Mesodermal cell (in vitro differentiated cells): ENCODE measurements around the gene GPHN.

ENCODE experiments used
- H3K27ac ChIP-seq: 2 replicates; pipeline ENCODE4 v1.7.0; 2013; ENCODE audit warnings: mild to moderate bottlenecking, low read depth, low read length, moderate library complexity; ENCODE audit not compliant: severe bottlenecking
- H3K36me3 ChIP-seq: 2 replicates; pipeline ENCODE4 v1.7.1; 2013; ENCODE audit warnings: mild to moderate bottlenecking, low read length, moderate library complexity; ENCODE audit not compliant: control insufficient read depth, insufficient read depth
- H3K4me1 ChIP-seq: one replicate; pipeline ENCODE4 v1.7.1; 2013; ENCODE audit warnings: mild to moderate bottlenecking, low read length; ENCODE audit not compliant: insufficient read depth, control insufficient read depth, poor library complexity, severe bottlenecking
- H3K4me3 ChIP-seq: 2 replicates; pipeline ENCODE4 v1.7.0; 2013; ENCODE audit warnings: low read length, control low read depth, mild to moderate bottlenecking; ENCODE audit not compliant: insufficient read depth, poor library complexity, severe bottlenecking; ENCODE audit errors: extremely low read depth
- H3K9me3 ChIP-seq: 2 replicates; pipeline ENCODE4 v1.7.1; 2013; ENCODE audit warnings: mild to moderate bottlenecking, low read length, moderate library complexity; ENCODE audit not compliant: control insufficient read depth
- WGBS, 2 experiments: methylation state at CpG; one replicate each; pipeline ENCODE4 v1.1.5; 2013; ENCODE audit warnings: missing lambda C conversion rate in 2 of 2; ENCODE audit not compliant: insufficient coverage in 2 of 2; 5-methylcytosine and 5-hydroxymethylcytosine counted together

The GPHN gene

GRCh38 chr14:66485029-66485428 lies 22.9 kb upstream of the GPHN start:
- Histone ChIP-seq H3K4me1 (no peaks in the 10 kb centered on the region), H3K9me3 (no peaks in the 10 kb centered on the region)

DNA sequence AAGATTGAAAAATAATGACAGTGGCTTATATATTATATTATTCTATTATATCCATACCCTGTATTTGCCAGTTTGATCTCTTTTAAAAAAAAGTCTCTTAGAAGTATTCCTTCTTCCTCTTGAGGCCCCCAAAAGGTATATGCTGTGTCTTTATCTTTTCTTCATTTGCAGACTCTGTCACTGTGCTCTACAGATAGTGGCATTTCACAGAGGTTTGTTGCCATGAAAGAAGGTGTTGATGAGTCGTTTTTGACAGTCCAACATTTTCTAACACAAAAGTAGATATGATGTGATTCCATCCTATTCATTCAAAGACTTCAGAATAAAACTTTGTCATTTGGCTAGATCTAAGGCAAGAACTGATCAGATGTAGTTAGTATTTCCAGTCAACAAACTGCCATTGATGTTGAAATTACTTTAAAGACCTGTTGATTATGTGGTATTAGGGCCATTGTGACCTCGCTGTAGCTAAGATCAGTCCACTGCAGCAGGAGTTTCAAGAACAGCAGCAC lies 22.0 kb upstream of the GPHN start, which contains the start of gene CCDC196:
Gene CCDC196 (plus strand): TSS at position 462 of the 512 bp plus-strand sequence. CDS start 132 bp downstream, outside the sequence.
- no peak within 1 kb of the TSS for H3K27ac ChIP-seq
- no peaks in the 10 kb centered on the region for H3K9me3 ChIP-seq
- H3K4me3 ChIP-seq, result no peak within 1 kb of the TSS
- no CpG with 5 or more reads among the region's 2 CpGs for WGBS, 2 experiments
- no peaks in the 10 kb centered on the region for H3K36me3 ChIP-seq
- H3K4me1 ChIP-seq, result no peaks in the 10 kb centered on the region

More at GRCh38 chr14:66485029-66485428, 22.9 kb upstream of the GPHN start:
- Histone ChIP-seq H3K27ac (no peak overlapping the region), H3K36me3 (no peaks in the 10 kb centered on the region), H3K4me3 (no peak overlapping the region)
- WGBS, 2 experiments, result 94% methylated on average over 2 of the region's 3 CpGs

- no peak overlapping the region for H3K4me3 ChIP-seq
- no peaks in the 10 kb centered on the region for H3K36me3 ChIP-seq
- H3K4me1 ChIP-seq, result no peaks in the 10 kb centered on the region
- no peaks in the 10 kb centered on the region for H3K9me3 ChIP-seq
- H3K27ac ChIP-seq, result no peak overlapping the region
- WGBS, 2 experiments, result 80 to 100% methylated on average over 1 of the region's 2 CpGs
These were observed 20.8 kb upstream of the GPHN start for GRCh38 chr14:66487164-66487563.

- 84 to 86% methylated on average over 2 to 3 of the region's 3 CpGs for WGBS, 2 experiments
- Histone ChIP-seq H3K4me3 (no peak overlapping the region), H3K27ac (no peak overlapping the region), H3K36me3 (no peaks in the 10 kb centered on the region), H3K9me3 (no peaks in the 10 kb centered on the region), H3K4me1 (no peaks in the 10 kb centered on the region)
These were observed 17.5 kb upstream of the GPHN start for GRCh38 chr14:66490143-66491111.

GRCh38 chr14:66493750-66494149 lies 14.2 kb upstream of the GPHN start:
- Histone ChIP-seq H3K4me3 (no peak overlapping the region), H3K4me1 (no peaks in the 10 kb centered on the region), H3K36me3 (no peaks in the 10 kb centered on the region), H3K27ac (no peak overlapping the region), H3K9me3 (no peaks in the 10 kb centered on the region)

- Histone ChIP-seq H3K4me3 (no peak overlapping the region), H3K9me3 (no peaks in the 10 kb centered on the region), H3K27ac (no peak overlapping the region), H3K36me3 (no peaks in the 10 kb centered on the region), H3K4me1 (no peaks in the 10 kb centered on the region)
- no CpG with 5 or more reads among the region's 4 CpGs for WGBS, 2 experiments
These were observed 12.5 kb upstream of the GPHN start for GRCh38 chr14:66495218-66496098.

GRCh38 chr14:66496188-66496807 lies 11.6 kb upstream of the GPHN start:
- Histone ChIP-seq H3K4me3 (no peak overlapping the region), H3K36me3 (no peaks in the 10 kb centered on the region)
- WGBS, 2 experiments, result 92 to 94% methylated on average over 2 to 3 of the region's 4 CpGs

GRCh38 chr14:66496911-66497310 lies 11.0 kb upstream of the GPHN start:
- H3K27ac ChIP-seq, result no peak overlapping the region
- 80 to 86% methylated on average over 1 to 2 of the region's 2 CpGs for WGBS, 2 experiments
- H3K9me3 ChIP-seq, result no peaks in the 10 kb centered on the region
- H3K36me3 ChIP-seq, result no peaks in the 10 kb centered on the region
- H3K4me1 ChIP-seq, result no peaks in the 10 kb centered on the region
- no peak overlapping the region for H3K4me3 ChIP-seq

More at GRCh38 chr14:66496188-66496807, 11.6 kb upstream of the GPHN start:
- no peaks in the 10 kb centered on the region for H3K4me1 ChIP-seq
- no peaks in the 10 kb centered on the region for H3K9me3 ChIP-seq
- H3K27ac ChIP-seq, result no peak overlapping the region

DNA sequence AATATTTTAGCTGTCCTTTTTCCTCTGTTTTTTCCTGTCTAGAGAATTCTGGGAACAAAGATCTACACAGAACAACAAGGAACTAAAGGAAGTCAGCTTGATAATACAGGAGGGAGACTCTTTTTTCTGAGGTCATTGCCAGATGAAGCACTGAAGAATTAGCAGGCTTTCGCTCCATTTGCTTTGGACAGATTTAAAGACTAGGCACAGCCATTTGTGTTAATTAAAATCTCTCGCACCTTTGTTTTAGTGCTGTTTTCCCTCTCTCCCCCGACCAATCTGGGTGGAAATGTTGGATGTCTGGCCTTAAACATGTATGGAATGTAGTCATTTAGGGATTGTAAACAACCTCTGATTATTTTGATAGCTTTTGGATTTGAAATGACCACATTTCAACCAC lies 9.6 kb upstream of the GPHN start:
- peak overlapping the region; percentile 37 for H3K27ac ChIP-seq

DNA sequence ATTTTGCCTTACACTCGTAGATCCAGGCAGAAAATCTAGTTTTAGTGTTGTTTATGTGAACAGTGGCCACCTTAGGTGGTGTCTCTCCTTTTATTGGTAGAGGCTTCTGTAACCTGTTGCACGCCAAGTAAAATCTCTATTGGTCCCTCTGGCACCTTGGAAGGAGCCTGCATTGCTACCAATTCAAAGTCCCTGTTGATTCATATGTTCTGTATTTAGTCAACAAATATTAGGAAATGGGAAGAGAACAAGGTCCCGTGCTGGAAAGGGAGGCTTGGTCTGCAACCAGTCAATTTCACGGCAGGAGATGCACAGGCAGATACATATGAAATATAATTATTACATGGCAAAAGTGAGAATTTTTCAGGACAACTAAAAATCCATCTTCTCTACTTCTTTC lies 6.4 kb upstream of the GPHN start:
- Histone ChIP-seq H3K36me3 (no peaks in the 10 kb centered on the region), H3K4me3 (no peak overlapping the region), H3K4me1 (no peaks in the 10 kb centered on the region), H3K27ac (no peak overlapping the region), H3K9me3 (no peaks in the 10 kb centered on the region)
- 100% methylated on average over 1 of the region's 4 CpGs; no CpG with 5 or more reads in 1 of the 2 experiments for WGBS, 2 experiments

More for the DNA sequence above, 9.6 kb upstream of the GPHN start:
- Histone ChIP-seq H3K36me3 (no peaks in the 10 kb centered on the region), H3K9me3 (no peaks in the 10 kb centered on the region), H3K4me3 (no peak overlapping the region), H3K4me1 (no peaks in the 10 kb centered on the region)
- 78 to 82% methylated on average over 1 of the region's 3 CpGs for WGBS, 2 experiments
